Keratinocyte (primary cell): ENCODE measurements around the gene COL11A2.

ENCODE experiments used
- CTCF ChIP-seq, 3 experiments: IDR thresholded peaks in 1 of 3; conservative IDR thresholded peaks in 1 of 3; optimal IDR thresholded peaks in 1 of 3; 2 replicates in 2 of 3; 3 replicates in 1 of 3; pipeline versions ENCODE3 to v1.5.1; 2011; ENCODE audit warnings: low read length in 3 of 3, mild to moderate bottlenecking in 3 of 3, moderate library complexity in 2 of 3, control low read depth in 1 of 3, inconsistent platforms in 1 of 3; ENCODE audit not compliant: insufficient read depth in 2 of 3; ENCODE audit errors: extremely low read depth in 1 of 3
- EZH2 ChIP-seq: IDR thresholded peaks from one replicate; pipeline ENCODE4 v1.6.1; 2012; ENCODE audit warnings: inconsistent platforms, mild to moderate bottlenecking, low read length, moderate library complexity

DNA sequence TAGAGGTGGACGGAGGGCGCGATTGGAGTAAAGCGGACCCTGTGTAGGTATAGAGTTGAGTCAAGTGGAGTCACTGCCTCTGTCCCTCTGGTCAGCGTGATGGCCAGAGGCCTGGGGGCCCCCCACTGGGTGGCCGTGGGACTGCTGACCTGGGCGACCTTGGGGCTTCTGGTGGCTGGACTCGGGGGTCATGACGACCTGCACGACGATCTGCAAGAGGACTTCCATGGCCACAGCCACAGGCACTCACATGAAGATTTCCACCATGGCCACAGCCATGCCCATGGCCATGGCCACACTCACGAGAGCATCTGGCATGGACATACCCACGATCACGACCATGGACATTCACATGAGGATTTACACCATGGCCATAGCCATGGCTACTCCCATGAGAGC lies 8.9 kb upstream of the COL11A2 start:
- TF ChIP-seq EZH2 (no peak), CTCF (optimal IDR thresholded peaks at IDR 0.05 in 1 of 3, IDR thresholded peaks at IDR 0.05 in 1 of 3, conservative IDR thresholded peaks at IDR 0.05 in 1 of 3; ENCODE audit: extremely low read depth in 1 of 3, insufficient read depth in 2 of 3, low read length in 3 of 3) (no peak)
